Measurements from ENCODE around the gene AGTPBP1. TPM values are rescaled to one million over a fixed set of nuclear protein-coding genes. Genes with fewer than 3 reads are reported as not detected.

AGTPBP1 gene
- total RNA-seq, 2 donors from 2014 or later: 10.0 to 10.5 TPM

DNA sequence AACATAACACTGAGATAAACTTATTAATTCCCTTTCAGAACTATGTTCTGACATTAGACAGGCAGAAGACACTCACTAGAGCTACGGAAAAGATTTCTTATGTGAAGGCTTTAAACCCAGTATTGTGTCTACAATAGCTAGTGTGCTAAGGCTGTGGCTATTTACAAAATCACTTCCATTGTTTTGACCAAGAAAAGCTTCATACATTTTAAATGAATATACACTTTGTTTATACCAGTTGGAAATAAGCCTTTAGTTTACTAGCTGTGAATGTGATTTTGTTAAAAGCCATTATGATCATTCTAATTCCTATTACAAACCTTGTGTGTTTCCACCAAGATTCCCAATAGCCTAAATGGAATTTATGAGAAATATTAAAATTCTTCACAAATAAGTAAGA lies 83.0 kb downstream of the AGTPBP1 start:
- no peaks in the 10 kb centered on the region for H3K9me3 ChIP-seq
- intact Hi-C loops (cut with DNase I): no loop called here
- no peaks in the 10 kb centered on the region for H3K36me3 ChIP-seq
- TF ChIP-seq, protein P1, sequence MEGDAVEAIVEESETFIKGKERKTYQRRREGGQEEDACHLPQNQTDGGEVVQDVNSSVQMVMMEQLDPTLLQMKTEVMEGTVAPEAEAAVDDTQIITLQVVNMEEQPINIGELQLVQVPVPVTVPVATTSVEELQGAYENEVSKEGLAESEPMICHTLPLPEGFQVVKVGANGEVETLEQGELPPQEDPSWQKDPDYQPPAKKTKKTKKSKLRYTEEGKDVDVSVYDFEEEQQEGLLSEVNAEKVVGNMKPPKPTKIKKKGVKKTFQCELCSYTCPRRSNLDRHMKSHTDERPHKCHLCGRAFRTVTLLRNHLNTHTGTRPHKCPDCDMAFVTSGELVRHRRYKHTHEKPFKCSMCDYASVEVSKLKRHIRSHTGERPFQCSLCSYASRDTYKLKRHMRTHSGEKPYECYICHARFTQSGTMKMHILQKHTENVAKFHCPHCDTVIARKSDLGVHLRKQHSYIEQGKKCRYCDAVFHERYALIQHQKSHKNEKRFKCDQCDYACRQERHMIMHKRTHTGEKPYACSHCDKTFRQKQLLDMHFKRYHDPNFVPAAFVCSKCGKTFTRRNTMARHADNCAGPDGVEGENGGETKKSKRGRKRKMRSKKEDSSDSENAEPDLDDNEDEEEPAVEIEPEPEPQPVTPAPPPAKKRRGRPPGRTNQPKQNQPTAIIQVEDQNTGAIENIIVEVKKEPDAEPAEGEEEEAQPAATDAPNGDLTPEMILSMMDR (IDR thresholded peaks at IDR 0.05): no peak
- no peak for TF ChIP-seq POLR2A (IDR thresholded peaks at IDR 0.05)
- no peak for TF ChIP-seq POLR2AphosphoS5 (IDR thresholded peaks at IDR 0.05)
- no peak overlapping the region for H3K27ac ChIP-seq
- no peaks in the 10 kb centered on the region for H3K4me1 ChIP-seq (replicated peaks)
- no peak overlapping the region for H3K4me3 ChIP-seq
- WGBS: 81% methylated on average over 1 of the region's 1 CpG
- no peaks in the 10 kb centered on the region for H3K27me3 ChIP-seq (replicated peaks; ENCODE audit: insufficient read depth)
- no peak for DNase-seq (ENCODE audit: low spot score)

DNA sequence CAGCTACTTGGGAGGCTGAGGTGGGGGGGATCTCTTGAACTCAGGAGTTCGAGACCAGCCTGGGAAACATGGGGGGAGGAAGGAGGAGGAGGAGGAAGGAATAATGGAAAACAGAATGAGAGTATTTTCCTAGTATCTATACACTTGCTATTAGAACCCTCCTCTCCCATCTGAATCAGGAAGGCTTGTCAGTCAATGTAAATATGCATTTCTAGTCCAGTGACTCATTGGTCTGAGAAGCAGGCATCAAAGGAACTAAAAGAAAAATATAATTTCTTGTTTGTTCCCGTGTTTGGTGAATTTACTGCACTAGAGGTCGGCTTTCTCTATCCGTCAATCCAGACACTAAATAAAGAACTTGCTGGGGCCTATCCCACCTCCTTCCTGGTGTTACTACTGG lies 88.6 kb downstream of the AGTPBP1 start:
- Histone ChIP-seq H3K27ac (no peak overlapping the region), H3K4me3 (no peak overlapping the region), H3K27me3 (replicated peaks; ENCODE audit: insufficient read depth) (no peaks in the 10 kb centered on the region), H3K9me3 (no peaks in the 10 kb centered on the region), H3K36me3 (no peaks in the 10 kb centered on the region), H3K4me1 (replicated peaks) (no peaks in the 10 kb centered on the region)
- 84% methylated on average over 4 of the region's 4 CpGs for WGBS
- intact Hi-C loops (cut with DNase I): no loop called here
- no peak for DNase-seq (ENCODE audit: low spot score)
- TF ChIP-seq POLR2AphosphoS5 (IDR thresholded peaks at IDR 0.05) (no peak), POLR2A (IDR thresholded peaks at IDR 0.05) (no peak)
- TF ChIP-seq, protein P1 (IDR thresholded peaks at IDR 0.05): no peak

DNA sequence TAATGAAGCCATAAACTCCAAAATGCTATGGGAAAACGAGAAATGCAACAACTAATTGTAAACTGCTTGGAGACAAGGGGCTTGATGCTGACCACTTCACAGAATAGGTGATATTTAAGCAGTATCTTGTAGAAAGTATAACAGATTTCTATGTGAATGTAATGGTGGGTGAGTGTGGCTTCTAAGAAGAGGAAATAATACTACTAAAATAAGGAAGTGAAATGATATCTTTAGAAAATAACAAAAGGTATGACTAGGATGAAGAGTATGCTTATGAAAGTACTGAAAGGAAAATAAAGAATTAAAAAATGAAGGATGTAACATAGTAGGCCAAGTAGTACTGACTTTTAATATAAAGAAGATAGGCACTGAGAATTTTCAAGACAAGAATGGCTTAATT lies 94.2 kb downstream of the AGTPBP1 start:
- Histone ChIP-seq H3K9me3 (no peaks in the 10 kb centered on the region), H3K27ac (no peak overlapping the region), H3K36me3 (no peaks in the 10 kb centered on the region), H3K4me3 (no peak overlapping the region), H3K4me1 (replicated peaks) (no peaks in the 10 kb centered on the region), H3K27me3 (replicated peaks; ENCODE audit: insufficient read depth) (no peaks in the 10 kb centered on the region)
- no peak for TF ChIP-seq POLR2A (IDR thresholded peaks at IDR 0.05)
- TF ChIP-seq POLR2AphosphoS5 (IDR thresholded peaks at IDR 0.05): no peak
- TF ChIP-seq, protein P1 (IDR thresholded peaks at IDR 0.05): no peak
- intact Hi-C loops (cut with DNase I): no loop called here
- no peak for DNase-seq (ENCODE audit: low spot score)
- WGBS: 90% methylated on average over 1 of the region's 1 CpG

DNA sequence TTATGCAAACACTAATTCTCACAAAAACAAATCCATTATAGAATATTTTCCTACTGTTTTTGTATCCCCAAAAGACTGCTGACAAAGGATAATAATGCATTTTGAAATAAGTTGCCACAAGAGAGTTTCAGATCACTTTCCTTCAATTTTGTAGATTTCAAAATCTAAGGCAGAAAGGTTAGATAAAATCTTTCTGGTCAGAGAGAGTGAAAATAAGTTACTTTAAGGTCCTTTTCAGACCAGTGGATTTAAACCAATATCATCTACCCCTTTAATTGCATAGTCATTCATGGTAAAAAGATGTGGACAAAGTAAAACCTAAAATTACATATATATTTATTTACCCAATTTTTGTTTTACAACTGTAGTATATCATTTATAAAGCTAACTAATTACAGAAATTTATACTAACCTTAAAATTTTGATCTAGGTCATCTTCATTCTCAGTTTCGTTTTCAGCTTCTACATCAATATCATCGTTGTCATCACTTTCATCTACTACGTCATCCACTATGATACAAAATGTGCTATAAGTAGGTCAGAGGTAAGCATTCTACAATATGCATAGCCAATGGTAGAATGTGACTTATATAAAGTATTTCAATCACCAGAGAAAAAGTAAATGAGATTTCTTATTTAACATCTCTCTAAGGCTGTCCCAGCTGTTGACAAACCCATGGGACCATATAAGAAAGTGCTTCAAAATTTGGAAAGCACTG lies 95.7 kb downstream of the AGTPBP1 start:
- WGBS: 93% methylated on average over 3 of the region's 3 CpGs
- H3K4me3 ChIP-seq: no peak overlapping the region
- H3K27me3 ChIP-seq (replicated peaks; ENCODE audit: insufficient read depth): no peaks in the 10 kb centered on the region
- TF ChIP-seq POLR2AphosphoS5 (IDR thresholded peaks at IDR 0.05) (no peak), POLR2A (IDR thresholded peaks at IDR 0.05) (no peak)
- TF ChIP-seq, protein P1 (IDR thresholded peaks at IDR 0.05): no peak
- no peak for DNase-seq (ENCODE audit: low spot score)
- no peak overlapping the region for H3K27ac ChIP-seq
- H3K36me3 ChIP-seq: no peaks in the 10 kb centered on the region
- H3K4me1 ChIP-seq (replicated peaks): no peaks in the 10 kb centered on the region
- H3K9me3 ChIP-seq: no peaks in the 10 kb centered on the region
- intact Hi-C loops (cut with DNase I): no loop called here

DNA sequence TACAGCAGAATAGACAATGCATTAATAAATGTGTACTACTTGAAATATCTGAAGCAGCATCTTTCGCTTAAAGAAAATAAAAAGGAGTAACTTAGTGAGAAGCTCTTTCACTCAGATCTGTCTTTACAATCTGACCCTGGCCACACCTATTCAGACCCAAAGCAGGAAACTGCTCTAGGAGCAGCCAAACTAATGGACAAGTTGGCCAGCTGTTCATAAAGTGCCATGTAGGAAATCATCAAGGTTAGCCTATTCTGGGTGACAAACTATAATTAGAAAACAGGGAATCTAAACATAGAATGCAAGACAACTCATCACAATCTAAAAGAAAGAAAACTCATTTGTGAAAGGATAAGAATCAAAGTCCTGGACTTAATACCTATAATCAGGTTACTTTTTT lies 101.3 kb downstream of the AGTPBP1 start:
- WGBS: 74% methylated on average over 1 of the region's 1 CpG

More for the DNA sequence above, 101.3 kb downstream of the AGTPBP1 start:
- no peak overlapping the region for H3K27ac ChIP-seq
- H3K36me3 ChIP-seq: no peaks in the 10 kb centered on the region
- H3K9me3 ChIP-seq: no peaks in the 10 kb centered on the region
- no peak for DNase-seq (ENCODE audit: low spot score)
- no peaks in the 10 kb centered on the region for H3K4me1 ChIP-seq (replicated peaks)
- H3K27me3 ChIP-seq (replicated peaks; ENCODE audit: insufficient read depth): no peaks in the 10 kb centered on the region
- TF ChIP-seq POLR2AphosphoS5 (IDR thresholded peaks at IDR 0.05) (no peak), POLR2A (IDR thresholded peaks at IDR 0.05) (no peak)
- TF ChIP-seq, protein P1 (IDR thresholded peaks at IDR 0.05): no peak
- intact Hi-C loops (cut with DNase I): no loop called here
- H3K4me3 ChIP-seq: no peak overlapping the region
